HFFc6 (cell line): ENCODE measurements around the gene IL1RAP. TPM values are rescaled to one million over a fixed set of nuclear protein-coding genes. Genes with fewer than 3 reads are reported as not detected.

Source experiments
- DNase-seq: peaks from one replicate; pipeline ENCODE4 v3.0.0-alpha.2; 2018
- H3K27ac Mint-ChIP-seq: 2 replicates; pipeline ENCODE4 v1.8.0; 2020; ENCODE audit warnings: mild to moderate bottlenecking, mixed read lengths
- H3K27me3 Mint-ChIP-seq: 2 replicates; pipeline ENCODE4 v1.8.0; 2021; ENCODE audit warnings: mild to moderate bottlenecking, moderate library complexity, mixed read lengths; ENCODE audit not compliant: insufficient read depth
- H3K36me3 Mint-ChIP-seq: 2 replicates; pipeline ENCODE4 v1.8.0; 2021; ENCODE audit warnings: low read depth, mixed read lengths
- H3K4me1 Mint-ChIP-seq: 2 replicates; pipeline ENCODE4 v1.8.0; 2020; ENCODE audit warnings: low read depth, mixed read lengths
- H3K4me3 Mint-ChIP-seq: 2 replicates; pipeline ENCODE4 v1.8.0; 2020; ENCODE audit warnings: mild to moderate bottlenecking, moderate library complexity, mixed read lengths
- H3K9me3 Mint-ChIP-seq: 2 replicates; pipeline ENCODE4 v1.8.0; 2020; ENCODE audit warnings: mild to moderate bottlenecking, mixed read lengths
- CTCF ChIP-seq: fragments of 200-600 bp; sonication (generic); IDR thresholded peaks from 2 replicates; pipeline ENCODE4 v1.5.0; 2021; ENCODE audit warnings: antibody characterized with exemption, mild to moderate bottlenecking
- total RNA-seq, 6 experiments: library from RNA; stranded (reverse); fragmentation: NEBNext Ultra II Directional; extraction: Animal tissue kit (Norgen Biotek cat#: 25700); gene quantifications; 2 replicates in 1 of 6; 3 replicates in 5 of 6; pipeline ENCODE4 v1.2.3, GENCODE V29; 2021

The IL1RAP gene
- total RNA-seq, 6 experiments from 2014 or later, result 3.4 to 6.7 (median 5.3) TPM

- no peak overlapping the region for H3K4me3 Mint-ChIP-seq
- no peak overlapping the region for H3K27ac Mint-ChIP-seq
- peaks cover 48% of the 10 kb centered on the region for H3K4me1 Mint-ChIP-seq
- H3K27me3 Mint-ChIP-seq, result peaks cover 1% of the 10 kb centered on the region; the same call in 1 of the 2 replicates
- H3K36me3 Mint-ChIP-seq, result no peaks in the 10 kb centered on the region
- no peaks in the 10 kb centered on the region for H3K9me3 Mint-ChIP-seq
- TF ChIP-seq CTCF, result no peak
- DNase-seq, result no peak
Observed at GRCh38 chr3:190519886-190520285, 6.0 kb downstream of the IL1RAP start.

- H3K4me3 Mint-ChIP-seq, result no peak overlapping the region
- no peak overlapping the region for H3K27ac Mint-ChIP-seq
- TF ChIP-seq CTCF, result no peak
- H3K27me3 Mint-ChIP-seq, result peaks cover 1% of the 10 kb centered on the region; the same call in 1 of the 2 replicates
- H3K4me1 Mint-ChIP-seq, result peaks cover 33% of the 10 kb centered on the region
- no peaks in the 10 kb centered on the region for H3K36me3 Mint-ChIP-seq
- H3K9me3 Mint-ChIP-seq, result no peaks in the 10 kb centered on the region
- no peak for DNase-seq
Observed at GRCh38 chr3:190521998-190522397, 8.1 kb downstream of the IL1RAP start.

- Mint-ChIP-seq H3K4me3 (no peak overlapping the region), H3K27me3 (peaks cover 1% of the 10 kb centered on the region; the same call in 1 of the 2 replicates), H3K27ac (no peak overlapping the region), H3K9me3 (no peaks in the 10 kb centered on the region), H3K4me1 (peaks cover 29% of the 10 kb centered on the region), H3K36me3 (no peaks in the 10 kb centered on the region)
- DNase-seq, result no peak
- no peak for TF ChIP-seq CTCF
Observed at GRCh38 chr3:190522621-190523222, 8.8 kb downstream of the IL1RAP start.

- no peak for DNase-seq
- Mint-ChIP-seq H3K9me3 (no peaks in the 10 kb centered on the region), H3K27me3 (peaks cover 1% of the 10 kb centered on the region; the same call in 1 of the 2 replicates), H3K27ac (no peak overlapping the region), H3K4me1 (peaks cover 22% of the 10 kb centered on the region), H3K36me3 (no peaks in the 10 kb centered on the region), H3K4me3 (no peak overlapping the region)
- TF ChIP-seq CTCF, result no peak
Observed at GRCh38 chr3:190524942-190525341, 11.1 kb downstream of the IL1RAP start.

- Mint-ChIP-seq H3K27ac (no peak overlapping the region), H3K4me1 (peaks cover 17% of the 10 kb centered on the region)
- no peak for DNase-seq
Observed at GRCh38 chr3:190525634-190526033, 11.7 kb downstream of the IL1RAP start.

More at GRCh38 chr3:190525634-190526033, 11.7 kb downstream of the IL1RAP start:
- H3K4me3 Mint-ChIP-seq, result no peak overlapping the region
- H3K27me3 Mint-ChIP-seq, result peaks cover 1% of the 10 kb centered on the region; the same call in 1 of the 2 replicates
- TF ChIP-seq CTCF, result no peak
- H3K9me3 Mint-ChIP-seq, result no peaks in the 10 kb centered on the region
- H3K36me3 Mint-ChIP-seq, result no peaks in the 10 kb centered on the region
